HG02642 (cell line): Measurements from ENCODE around the gene CELF2.
A peak's percentile ranks its signal among the peaks of the same experiment; 100 is the strongest.

Experiments used
- ATAC-seq: cut with Tn5 transposase; IDR thresholded peaks from one replicate; pipeline ENCODE4 v1.9.1; 2021; ENCODE audit warnings: mild to moderate bottlenecking; ENCODE audit not compliant: unreplicated experiment, poor library complexity

The CELF2 gene

DNA sequence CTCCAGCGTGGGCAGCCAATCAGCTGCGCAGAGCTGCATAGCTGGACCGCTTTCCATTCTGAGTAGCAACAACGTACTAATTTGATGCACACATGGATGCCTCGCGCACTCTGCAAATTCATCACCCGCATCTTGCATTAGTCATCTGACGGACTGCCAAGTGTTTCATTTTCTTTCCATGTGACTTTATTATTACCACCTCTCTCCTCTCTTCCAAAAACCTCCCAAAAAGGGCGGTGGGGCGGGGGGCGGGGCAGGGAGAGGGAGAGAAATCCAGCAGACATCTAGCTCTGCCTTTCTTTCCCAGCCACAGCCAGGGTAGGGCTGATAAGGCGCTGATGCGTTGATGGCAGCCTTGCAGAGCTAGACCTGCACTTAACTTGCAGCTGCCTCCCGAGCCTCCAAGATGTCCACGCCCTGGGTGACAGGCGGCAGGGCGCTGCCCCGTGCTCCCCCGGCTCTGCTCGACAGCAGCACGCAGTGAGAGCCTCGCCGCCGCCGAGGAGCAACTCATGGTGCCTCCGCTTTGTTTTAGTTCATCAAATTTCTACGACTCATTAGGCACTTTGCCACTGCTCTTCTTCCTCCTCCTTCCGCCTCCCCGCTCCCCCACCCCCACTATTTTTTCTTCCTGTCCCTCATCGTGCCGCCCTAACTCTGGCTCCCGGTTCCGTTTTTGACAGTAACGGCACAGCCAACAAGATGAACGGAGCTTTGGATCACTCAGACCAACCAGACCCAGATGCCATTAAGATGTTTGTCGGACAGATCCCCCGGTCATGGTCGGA is 147.3 kb downstream of the CELF2 start:
- ATAC-seq: peak; percentile 23

DNA sequence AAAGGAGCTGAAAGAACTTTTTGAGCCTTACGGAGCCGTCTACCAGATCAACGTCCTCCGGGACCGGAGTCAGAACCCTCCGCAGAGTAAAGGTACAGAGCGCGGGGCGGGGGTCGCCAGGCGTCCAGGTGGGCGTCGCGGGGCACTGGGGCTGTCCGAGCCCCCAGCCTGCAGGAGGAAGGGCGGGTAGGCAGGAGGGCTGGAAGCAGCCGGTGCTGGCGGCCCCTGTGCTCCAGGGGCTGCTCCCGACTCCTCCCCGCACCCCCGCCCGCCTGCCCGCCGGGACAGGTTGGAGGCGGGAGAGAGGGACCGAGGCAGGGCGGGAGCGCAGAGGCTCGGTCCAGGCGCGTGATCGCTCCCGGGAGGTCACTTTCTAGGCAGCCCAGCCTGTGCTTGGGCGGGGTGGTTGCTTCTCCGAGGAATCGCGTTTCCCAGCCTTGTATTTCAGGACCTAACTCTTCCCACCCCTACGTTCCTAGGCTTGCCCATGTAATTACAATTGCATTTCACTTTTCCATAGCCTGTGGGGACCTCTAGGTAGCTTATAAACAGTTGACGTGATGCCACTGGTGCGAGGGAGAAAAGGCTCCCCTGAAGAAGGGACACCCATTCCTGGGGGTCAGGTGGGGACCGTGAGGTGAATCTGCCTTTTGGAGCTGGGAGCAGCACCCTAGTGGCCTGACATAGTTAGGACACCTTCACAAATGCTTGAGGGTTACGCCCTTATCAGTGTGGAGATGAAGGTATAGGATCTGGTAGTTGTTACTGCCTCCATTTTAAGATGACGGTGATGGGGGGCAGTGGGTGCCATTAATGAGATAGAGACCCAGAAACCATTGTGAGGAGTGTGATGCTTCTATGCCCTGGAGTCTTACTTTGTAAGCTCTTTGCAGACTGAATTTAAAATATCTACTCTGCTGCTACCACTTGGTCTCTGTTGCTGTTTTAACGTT is 148.2 kb downstream of the CELF2 start:
- ATAC-seq: peak; percentile 60

DNA sequence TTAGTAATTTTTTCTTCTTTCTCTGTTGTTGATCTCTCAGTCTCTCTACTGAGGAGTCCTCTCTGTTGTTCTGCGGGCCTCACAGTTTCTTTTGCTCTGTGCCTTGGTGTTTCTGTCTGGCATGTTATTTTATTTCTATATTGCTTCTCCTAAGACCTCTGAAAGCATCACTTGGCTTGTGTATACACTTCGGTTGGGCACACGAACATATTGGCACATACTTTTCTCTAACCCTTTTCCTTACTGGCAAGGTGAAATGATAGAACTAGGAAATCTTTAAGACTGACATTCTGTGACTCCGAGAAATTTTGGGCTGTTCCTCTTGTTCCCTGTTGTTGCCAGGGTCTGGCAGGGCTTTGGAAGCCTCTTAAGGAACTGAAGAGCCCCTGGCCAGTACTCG is 148.9 kb downstream of the CELF2 start:
- no peak for ATAC-seq

DNA sequence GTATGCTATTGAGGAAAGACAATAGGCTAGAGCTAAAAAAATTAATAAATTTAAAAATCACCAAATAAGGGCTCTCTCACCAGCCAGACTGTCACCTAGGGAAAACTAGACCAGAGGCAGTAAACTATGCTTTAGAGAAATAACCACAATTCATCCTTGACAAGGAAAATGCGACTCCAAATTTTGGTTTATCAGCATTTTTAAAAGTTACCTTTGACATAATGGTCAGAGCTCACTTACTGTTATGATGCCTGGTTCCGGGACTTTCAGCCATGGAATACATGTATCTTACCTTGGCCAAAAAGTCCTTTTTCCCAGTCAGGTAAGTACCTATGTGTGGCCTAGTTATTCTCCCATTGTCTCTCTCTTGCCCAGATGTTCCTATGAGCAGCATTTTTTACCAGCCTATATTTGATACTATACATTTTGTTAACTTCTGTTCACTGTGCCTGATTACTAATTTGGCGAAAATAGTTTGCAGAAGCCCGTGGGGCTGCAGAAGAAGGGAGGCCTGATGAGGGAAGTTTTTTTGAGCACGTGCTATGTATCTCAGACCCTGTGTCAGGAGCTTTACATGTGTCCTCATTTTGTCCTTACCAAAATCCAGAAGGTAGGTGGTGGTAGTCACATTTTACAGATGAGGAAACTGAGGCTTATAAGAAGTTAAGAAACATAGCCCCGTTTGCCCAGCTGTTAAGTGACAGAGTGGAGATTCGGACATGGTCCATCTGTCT is 149.7 kb downstream of the CELF2 start:
- no peak for ATAC-seq

DNA sequence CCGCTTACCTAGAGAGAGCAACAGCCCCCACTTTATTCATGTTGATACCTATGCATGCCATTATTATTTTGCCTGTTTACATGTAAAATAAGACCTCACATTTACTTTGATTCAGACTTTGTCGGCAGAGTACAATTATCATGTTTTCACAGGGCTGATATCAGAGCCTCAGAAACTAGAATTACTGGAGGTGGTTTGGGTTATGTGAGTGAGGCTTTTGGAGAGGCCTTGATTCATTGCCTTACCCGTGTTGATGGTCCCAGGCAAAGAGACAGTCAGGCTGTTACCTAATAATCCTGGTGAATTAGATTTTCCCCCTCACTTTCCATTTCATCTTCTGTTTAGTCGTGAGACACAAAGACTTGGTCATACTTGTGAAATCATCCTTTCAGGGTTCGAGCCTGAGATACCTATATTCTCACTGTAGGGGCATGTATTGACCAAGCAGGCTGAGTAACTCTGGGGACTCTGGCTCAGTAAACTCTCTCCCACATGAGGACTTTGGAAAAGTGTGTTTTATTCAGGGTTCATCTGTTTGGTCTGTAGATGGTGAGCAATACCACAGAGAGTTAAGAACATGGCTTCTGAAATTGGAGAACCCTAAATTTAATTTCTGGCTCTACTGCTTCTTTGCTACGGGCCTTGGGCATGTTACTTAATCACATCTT is 150.9 kb downstream of the CELF2 start:
- ATAC-seq: no peak

DNA sequence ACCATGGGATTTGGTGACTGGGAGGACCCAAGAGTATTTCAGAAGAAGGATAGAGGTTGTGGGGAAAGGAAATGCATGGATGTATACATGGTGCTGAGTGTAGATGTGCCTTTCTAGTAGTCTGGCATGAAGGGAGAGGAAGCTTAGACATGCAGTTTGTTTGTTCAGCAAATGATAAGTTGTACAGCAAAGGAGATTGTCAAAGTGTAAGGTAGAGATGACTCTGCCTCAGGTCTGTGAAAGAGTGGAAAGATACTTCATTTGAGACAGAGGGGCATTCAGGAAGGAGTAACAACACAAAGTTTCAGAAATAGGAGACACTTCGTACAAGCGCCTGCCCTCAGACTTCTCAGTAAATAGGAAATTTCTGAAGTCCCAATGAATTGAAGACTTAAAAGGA is 152.3 kb downstream of the CELF2 start:
- ATAC-seq: no peak

DNA sequence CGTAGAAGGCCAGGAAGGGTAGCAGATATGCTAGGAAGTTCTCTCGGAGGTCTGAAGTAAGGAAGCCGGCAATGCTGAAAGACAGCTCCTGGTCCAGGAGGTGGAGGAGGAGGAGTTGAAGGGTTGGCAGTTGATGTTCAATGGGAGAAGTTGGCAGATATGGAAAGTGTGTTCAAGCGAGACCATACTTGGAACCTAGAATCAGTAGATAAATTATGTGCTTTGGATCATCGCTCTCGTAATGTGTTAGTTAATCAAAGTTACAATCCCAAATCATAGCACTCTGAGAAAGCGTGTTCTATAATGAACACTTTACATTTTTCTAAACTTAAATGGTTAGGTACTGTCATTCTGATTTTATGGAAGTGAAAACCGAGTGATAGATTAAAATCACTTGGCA is 152.9 kb downstream of the CELF2 start:
- ATAC-seq: no peak

DNA sequence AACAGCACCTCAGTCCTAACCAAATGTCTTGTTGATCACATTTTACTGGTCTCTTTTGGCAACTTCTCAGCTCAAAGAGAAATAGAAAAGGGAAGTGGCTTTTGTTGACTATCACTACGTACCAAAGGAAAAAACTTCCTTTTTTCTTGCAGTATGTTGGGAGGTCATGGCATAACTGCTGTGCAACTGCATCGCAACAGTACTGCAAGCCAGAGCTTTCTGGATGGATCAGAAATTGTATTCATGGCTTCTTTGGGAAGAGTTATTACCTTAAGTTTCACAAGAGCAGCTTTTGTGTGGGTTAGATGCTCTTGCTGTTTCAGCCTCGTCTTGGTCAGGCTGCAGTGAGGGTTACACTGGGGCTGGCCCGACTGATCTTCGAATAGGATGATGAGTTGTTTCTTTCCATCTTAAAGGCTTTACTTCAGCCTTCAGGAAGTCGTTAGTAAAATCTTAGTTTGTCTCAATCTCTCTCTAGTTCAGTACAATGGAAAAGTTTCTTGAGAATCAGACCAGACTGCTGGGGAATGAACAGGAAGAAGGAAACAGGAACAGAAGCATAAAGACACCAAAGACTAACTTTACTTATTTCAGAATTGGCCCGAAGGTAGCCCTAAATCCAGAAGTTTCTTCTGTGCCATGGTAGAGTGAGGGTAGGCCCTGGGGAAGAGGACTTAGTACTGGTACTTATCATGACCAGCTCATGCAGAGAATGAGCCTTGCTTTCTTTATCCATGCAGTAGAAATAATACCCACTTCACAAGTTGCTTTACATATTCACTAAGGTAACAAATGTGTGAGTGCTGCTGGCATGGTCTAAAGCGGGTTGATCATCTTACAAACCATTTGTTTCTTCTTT is 153.6 kb downstream of the CELF2 start:
- ATAC-seq: peak; percentile 36

DNA sequence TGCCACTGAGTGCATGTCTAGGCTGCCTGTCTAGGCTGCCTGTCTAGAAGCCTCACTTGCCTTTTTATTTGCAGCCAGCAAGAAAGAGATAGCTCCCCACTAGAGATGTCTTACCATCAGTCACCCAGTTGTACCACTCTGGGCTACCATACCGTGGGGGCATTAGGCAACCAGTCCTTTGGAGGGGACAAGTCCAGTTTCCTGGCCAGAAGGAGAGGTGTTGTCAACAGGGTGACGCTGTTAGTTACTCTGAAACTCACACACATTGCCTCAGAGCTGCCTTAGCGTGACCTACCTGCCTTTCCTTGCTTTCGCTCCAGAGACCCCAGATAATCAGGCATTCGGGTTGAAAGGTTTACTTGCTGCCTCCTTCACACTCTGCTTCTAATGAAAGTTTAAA is 155.4 kb downstream of the CELF2 start:
- no peak for ATAC-seq

DNA sequence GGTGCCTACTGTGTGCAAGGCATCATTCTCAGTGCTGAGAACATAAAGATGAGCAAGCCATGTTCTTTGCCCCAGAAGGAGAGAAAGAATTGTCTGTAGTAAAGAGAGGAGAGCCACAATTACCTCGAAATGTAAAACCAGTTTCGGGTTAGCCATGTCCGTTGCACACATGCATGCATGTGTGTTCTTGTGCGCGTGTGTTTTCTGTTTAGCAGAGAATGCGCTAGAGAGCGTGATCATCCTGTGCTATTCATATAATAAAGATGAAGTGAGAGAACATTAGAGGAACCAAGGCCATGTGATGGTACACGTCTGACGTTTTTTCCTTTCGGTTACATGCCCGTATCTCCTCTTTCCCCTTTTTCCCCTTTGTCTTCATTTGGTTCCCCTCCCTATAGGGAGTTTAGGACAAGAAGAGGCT is 158.2 kb downstream of the CELF2 start:
- ATAC-seq: peak; percentile 38

DNA sequence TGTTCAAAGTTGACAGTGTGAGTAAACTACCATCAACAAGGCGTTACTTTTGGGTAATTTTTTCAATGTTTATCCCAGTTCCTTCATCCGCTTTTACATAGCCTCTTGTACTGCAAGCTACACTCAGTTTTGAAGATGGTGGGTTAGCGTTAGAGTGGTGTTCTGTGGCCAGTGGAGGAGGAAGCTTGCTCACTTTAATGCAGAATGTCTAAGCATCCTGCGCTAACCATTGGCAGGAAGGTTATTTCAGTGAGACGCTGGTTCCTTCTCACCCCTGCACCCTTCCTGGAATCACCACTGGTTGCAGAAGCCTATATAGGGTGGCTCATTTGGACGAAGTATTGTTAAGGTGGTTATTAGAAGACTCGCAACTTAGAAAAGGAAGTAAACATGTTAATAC is 159.1 kb downstream of the CELF2 start:
- no peak for ATAC-seq

DNA sequence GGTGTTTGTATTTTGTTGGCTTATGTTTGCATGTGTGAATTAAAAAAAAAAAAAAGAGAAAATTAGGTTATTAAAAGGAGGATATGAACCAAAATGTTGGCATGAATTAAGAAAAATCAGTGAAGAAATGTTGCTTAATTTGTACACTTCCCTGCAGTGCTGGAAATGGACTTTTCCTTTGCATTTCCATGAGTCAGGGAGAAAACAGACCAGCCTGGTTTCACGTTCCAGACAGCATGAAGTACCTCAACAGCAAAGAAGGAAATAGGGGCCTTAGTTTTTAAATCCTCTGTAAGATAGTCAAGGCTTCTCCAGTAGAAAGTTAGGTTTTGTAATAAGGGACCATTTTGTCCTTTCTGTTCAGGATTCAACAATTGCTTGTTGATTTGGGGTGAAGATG is 159.7 kb downstream of the CELF2 start:
- ATAC-seq: no peak

DNA sequence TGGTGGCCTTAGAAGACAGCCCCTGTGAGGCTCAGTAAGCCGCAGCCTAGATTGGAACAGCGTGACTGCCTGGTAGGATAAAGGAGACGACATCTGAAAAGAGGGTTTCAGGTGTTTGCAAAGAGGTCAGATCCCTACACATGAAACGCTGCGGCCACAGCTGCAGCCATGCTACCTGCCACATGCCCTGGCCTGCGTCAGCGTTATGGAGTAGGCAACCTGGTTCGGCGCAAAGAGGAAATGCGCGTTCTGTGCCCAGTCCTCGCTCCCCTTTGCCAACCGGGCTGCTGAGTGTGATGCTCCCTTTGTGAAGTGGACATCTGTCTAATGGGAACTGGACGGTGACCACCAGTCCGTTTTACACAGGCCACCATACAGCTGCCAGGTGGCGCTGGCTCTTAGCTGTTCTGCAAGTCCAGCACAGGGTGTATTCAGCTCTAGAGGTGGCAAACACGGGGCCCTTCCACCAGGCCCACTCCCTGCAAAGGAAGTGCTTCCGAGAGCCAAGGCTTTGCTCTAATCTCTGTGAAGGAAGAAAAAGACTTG is 160.3 kb downstream of the CELF2 start:
- ATAC-seq: no peak

DNA sequence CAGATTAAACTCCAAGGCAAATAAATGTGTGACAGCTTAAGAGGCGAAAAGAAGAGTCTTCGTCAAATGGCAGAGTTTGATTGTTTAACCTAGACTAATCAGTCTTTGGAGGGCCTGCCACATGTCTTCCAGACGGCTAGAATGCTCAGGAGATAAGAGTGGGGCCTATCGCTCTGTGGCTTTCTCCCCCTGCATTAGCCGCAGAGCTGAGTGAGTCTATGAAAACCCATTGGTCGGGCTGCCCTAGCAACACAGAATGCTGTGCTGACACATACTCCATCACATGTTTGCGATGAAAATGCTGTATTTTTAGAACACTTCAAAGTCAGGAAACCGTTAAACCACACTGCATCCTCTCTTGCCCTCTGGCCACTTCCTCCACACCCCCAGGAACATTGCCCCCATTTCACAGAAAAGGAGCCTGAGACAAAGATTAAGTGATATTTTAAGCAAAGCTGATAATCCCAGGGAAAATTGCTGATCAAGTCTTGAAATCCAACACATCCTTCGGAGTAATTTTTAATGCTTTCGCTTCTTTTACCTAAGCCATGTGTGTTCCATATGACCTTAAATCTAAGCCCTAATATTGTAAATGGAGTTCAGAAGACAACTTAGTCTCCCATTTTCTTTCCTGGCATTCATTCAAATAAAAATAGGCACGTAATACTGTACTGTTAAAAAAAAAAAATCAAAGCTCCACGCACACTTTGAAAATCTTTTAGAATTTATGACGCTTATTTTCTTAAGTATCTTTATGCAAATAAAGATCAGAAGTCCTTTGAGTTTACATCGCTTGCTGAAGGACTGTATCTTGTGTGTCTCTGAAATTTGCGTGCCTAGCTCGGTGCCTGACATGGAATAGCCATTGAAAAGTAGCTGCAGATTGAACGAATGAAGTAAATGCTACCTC is 161.2 kb downstream of the CELF2 start:
- peak; percentile 84 for ATAC-seq

DNA sequence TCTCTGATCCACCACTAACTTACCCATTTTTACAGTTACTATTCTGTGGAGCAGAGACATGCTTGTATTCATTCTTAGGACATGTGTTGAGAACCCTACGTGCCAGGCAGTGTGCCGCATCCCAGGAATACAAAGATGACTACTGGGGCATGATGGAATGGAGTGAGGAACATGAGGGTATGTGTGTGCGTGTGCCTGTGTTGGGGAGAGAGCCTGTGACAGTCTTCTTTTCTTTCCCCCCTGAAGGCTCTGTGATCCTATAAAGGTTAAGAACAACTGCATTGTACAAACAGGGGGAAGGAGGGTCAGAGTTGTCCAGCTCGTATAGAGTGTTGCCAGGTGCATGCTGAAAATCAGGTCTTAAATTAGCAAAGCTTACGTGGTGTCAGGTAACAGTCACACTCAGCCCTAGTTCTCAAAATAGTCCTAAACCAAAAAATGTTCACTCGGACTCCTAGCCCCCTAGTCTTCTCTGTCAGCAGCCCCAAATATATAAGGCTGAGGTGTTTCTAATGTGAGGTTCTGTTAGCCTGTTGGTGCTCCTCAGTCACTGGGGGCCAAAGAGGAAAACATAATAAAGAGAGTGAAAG is 161.9 kb downstream of the CELF2 start:
- ATAC-seq: no peak

DNA sequence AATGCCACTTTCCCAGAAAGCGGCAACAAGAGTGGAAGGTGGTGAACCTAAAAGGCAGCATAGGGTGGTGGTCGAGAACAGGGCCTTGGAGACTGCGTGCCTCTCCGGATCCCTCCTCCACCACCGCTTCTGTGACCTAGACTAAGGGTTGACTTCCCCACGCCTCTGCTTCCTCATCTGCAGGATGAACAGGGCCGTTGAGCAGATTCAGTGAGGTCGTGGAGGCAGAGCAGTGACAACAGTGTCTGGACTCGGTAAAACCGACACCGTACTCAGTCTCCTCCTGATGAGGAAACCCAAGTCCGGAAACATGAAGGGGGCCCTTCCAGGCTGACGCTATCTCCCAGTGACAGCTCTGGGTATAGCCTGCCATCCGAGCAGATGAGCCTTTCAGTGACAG is 162.6 kb downstream of the CELF2 start:
- ATAC-seq: peak; percentile 24

DNA sequence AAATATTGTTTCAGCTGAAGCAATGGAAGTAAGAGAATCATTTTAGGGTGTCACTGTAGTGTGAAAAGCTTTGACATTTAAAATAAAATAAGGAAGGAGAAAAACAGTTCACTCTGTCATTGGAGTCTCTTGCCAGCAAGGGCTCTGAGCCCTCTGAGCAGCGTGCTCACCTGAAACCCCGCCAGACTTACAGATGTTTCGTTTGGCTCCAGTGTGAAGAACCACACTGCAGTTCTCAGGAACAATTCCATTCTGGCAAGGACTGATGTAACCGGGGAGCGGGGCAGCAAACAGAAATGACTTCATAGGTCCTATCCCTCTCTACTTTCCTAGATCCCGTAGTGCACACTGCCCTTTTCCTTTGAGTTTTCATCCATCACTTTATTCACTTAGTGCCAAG is 164.3 kb downstream of the CELF2 start:
- ATAC-seq: no peak

DNA sequence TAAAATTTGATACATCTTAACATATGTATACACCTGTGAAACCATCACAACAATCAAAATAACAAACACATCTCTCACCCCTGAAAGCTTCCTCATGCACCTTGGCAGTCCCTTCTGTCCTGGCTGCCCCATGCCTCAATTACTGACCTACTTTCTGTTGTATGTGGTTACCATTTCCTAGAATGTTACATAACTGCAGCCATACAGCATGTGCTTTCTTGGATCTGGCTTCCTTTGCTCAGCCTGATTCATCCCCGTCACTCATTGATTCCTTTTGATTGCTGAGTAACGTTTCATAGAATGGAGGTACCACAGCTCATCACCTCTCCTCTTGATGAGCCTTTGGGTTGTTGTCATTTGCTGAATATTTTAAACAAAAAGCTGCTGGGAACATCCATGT is 165.3 kb downstream of the CELF2 start:
- ATAC-seq: no peak
